Activated CD8-positive, alpha-beta T cell treated with anti-CD3 and anti-CD28 coated beads for 36 hours (primary cell): ENCODE measurements around the gene S1PR4. TPM values are rescaled to one million over a fixed set of nuclear protein-coding genes. Genes with fewer than 3 reads are reported as not detected.
"Not testable (repeated sequence)": the region's sequence is repeated elsewhere in the genome, so short reads cannot be mapped to it uniquely, and the experiment has no call there.

Experiments
- ATAC-seq: fragments of 200-7000 bp; cut with Tn5 transposase; one replicate; pipeline ENCODE4 v1.10.0; 2021; ENCODE audit warnings: mild to moderate bottlenecking, moderate library complexity
- CTCF ChIA-PET: fragments of 350-600 bp; sonication (Branson Sonifier 250); formaldehyde crosslinking; loops from one replicate; lab custom pipeline; 2021; ENCODE audit warnings: antibody characterized with exemption; lab: Charles Lee
- POLR2A ChIA-PET: fragments of 350-600 bp; sonication (Branson Sonifier 250); formaldehyde crosslinking; loops from one replicate; lab custom pipeline; 2021; ENCODE audit warnings: antibody characterized with exemption; lab: Charles Lee
- DNase-seq: peaks from one replicate; pipeline ENCODE4 v3.0.0-alpha.2; 2020
- H3K27ac Mint-ChIP-seq: one replicate; pipeline ENCODE4 v1.8.0; 2021; ENCODE audit warnings: mild to moderate bottlenecking, mixed read lengths
- H3K27me3 Mint-ChIP-seq: one replicate; pipeline ENCODE4 v1.8.0; 2021; ENCODE audit warnings: mixed read lengths
- H3K36me3 Mint-ChIP-seq: one replicate; pipeline ENCODE4 v1.8.0; 2021; ENCODE audit warnings: low read depth, mixed read lengths
- H3K4me1 Mint-ChIP-seq: one replicate; pipeline ENCODE4 v1.8.0; 2021; ENCODE audit warnings: low read depth, mixed read lengths
- H3K4me3 Mint-ChIP-seq: one replicate; pipeline ENCODE4 v1.8.0; 2021; ENCODE audit warnings: mild to moderate bottlenecking, moderate library complexity, mixed read lengths
- H3K9me3 Mint-ChIP-seq: one replicate; pipeline ENCODE4 v1.8.0; 2021; ENCODE audit warnings: mixed read lengths
- CTCF ChIP-seq: fragments of 200-600 bp; IDR thresholded peaks from one replicate; pipeline ENCODE4 v1.8.0; 2022; ENCODE audit warnings: antibody characterized with exemption, mild to moderate bottlenecking
- intact Hi-C: fragments of 100-400 bp; cut with micrococcal nuclease; formaldehyde crosslinking; loops from one replicate; pipeline ENCODE4 v1.10.0; 2022
- total RNA-seq, 2 experiments: library from RNA; stranded (reverse); gene quantifications; one replicate each; pipeline ENCODE4 v1.2.3, GENCODE V29; 2021

S1PR4 gene
- total RNA-seq, 2 experiments from 2014 or later, result 48.5 to 51.9 TPM

GRCh38 chr19:3210347-3211017, 31.9 kb downstream of the S1PR4 start:
- DNase-seq (peak; percentile 84), ATAC-seq (peak; percentile 98)
- H3K4me1 Mint-ChIP-seq, result no peaks in the 10 kb centered on the region
- H3K9me3 Mint-ChIP-seq, result no peaks in the 10 kb centered on the region
- H3K4me3 Mint-ChIP-seq, result no peak overlapping the region
- peaks cover 5% of the 10 kb centered on the region for H3K36me3 Mint-ChIP-seq
- intact Hi-C loops, result no loop called here
- ChIA-PET POLR2A (interaction anchor here (0.6 to 0.7 kb wide), 2 partner anchors 23 to 371 kb away, joined by 3 read pairs; no protein-coding TSS in a partner anchor), CTCF (interaction anchor here (0.7 to 1.4 kb wide), 5 partner anchors 10 to 135 kb away, joined by 3 to 6 read pairs (median 4); partner anchors contain the start of gene CELF5)
- peak; percentile 70 for TF ChIP-seq CTCF
- H3K27ac Mint-ChIP-seq, result no peak overlapping the region
- no peaks in the 10 kb centered on the region for H3K27me3 Mint-ChIP-seq

- ChIA-PET POLR2A (interaction anchor here (0.9 kb wide), 1 partner anchor 10 kb away, joined by 3 read pairs; no protein-coding TSS in a partner anchor), CTCF (interaction anchor here (0.5 to 1.4 kb wide), 7 partner anchors 9 to 330 kb away, joined by 3 to 6 read pairs (median 4); partner anchors contain the start of gene CELF5)
- no peak overlapping the region for H3K4me3 Mint-ChIP-seq
- H3K4me1 Mint-ChIP-seq, result no peaks in the 10 kb centered on the region
- H3K27me3 Mint-ChIP-seq, result no peaks in the 10 kb centered on the region
- H3K9me3 Mint-ChIP-seq, result no peaks in the 10 kb centered on the region
- no peak for TF ChIP-seq CTCF
- DNase-seq (no peak), ATAC-seq (no peak)
- no peak overlapping the region for H3K27ac Mint-ChIP-seq
- H3K36me3 Mint-ChIP-seq, result peaks cover 3% of the 10 kb centered on the region
- intact Hi-C loops, result no loop called here
Observed at GRCh38 chr19:3211191-3211590, 32.6 kb downstream of the S1PR4 start.

GRCh38 chr19:3213159-3213558, 34.6 kb downstream of the S1PR4 start:
- ChIA-PET CTCF (interaction anchor here (1.5 kb wide), 1 partner anchor 11 kb away, joined by 5 read pairs; the partner anchor contains the start of gene CELF5), POLR2A (no interaction called here)
- no peak overlapping the region for H3K27ac Mint-ChIP-seq

GRCh38 chr19:3216874-3217273, 38.3 kb downstream of the S1PR4 start:
- H3K9me3 Mint-ChIP-seq, result no peaks in the 10 kb centered on the region
- POLR2A ChIA-PET, result no interaction called here
- no peaks in the 10 kb centered on the region for H3K4me1 Mint-ChIP-seq
- no peak for DNase-seq
- CTCF ChIA-PET, result no interaction called here
- TF ChIP-seq CTCF, result no peak
- no peak for ATAC-seq
- H3K27me3 Mint-ChIP-seq, result no peaks in the 10 kb centered on the region
- peaks cover 1% of the 10 kb centered on the region for H3K36me3 Mint-ChIP-seq
- H3K4me3 Mint-ChIP-seq, result no peak overlapping the region
- H3K27ac Mint-ChIP-seq, result no peak overlapping the region
- intact Hi-C loops, result no loop called here

More at GRCh38 chr19:3213159-3213558, 34.6 kb downstream of the S1PR4 start:
- intact Hi-C loops, result no loop called here
- no peak for TF ChIP-seq CTCF
- DNase-seq, result no peak
- Mint-ChIP-seq H3K4me1 (no peaks in the 10 kb centered on the region), H3K27me3 (no peaks in the 10 kb centered on the region), H3K9me3 (no peaks in the 10 kb centered on the region), H3K4me3 (no peak overlapping the region), H3K36me3 (peaks cover 4% of the 10 kb centered on the region)
- ATAC-seq, result no peak

- Mint-ChIP-seq H3K36me3 (peaks cover 1% of the 10 kb centered on the region), H3K27ac (no peak overlapping the region), H3K27me3 (no peaks in the 10 kb centered on the region), H3K9me3 (no peaks in the 10 kb centered on the region), H3K4me3 (no peak overlapping the region), H3K4me1 (no peaks in the 10 kb centered on the region)
- intact Hi-C loops, result no loop called here
- POLR2A ChIA-PET, result no interaction called here
- CTCF ChIA-PET, result interaction anchor here (1.1 kb wide), 1 partner anchor 10 kb away, joined by 3 read pairs; no protein-coding TSS in a partner anchor
- DNase-seq (no peak), ATAC-seq (no peak)
- TF ChIP-seq CTCF, result no peak
Observed at GRCh38 chr19:3220576-3220975, 42.0 kb downstream of the S1PR4 start.

- ChIA-PET POLR2A (interaction anchor here (0.6 kb wide), 1 partner anchor 13 kb away, joined by 3 read pairs; no protein-coding TSS in a partner anchor), CTCF (interaction anchor here (1.7 kb wide), 1 partner anchor 10 kb away, joined by 4 read pairs; no protein-coding TSS in a partner anchor)
- H3K4me1 Mint-ChIP-seq, ATAC-seq, H3K27ac Mint-ChIP-seq, DNase-seq, H3K27me3 Mint-ChIP-seq, intact Hi-C loops, H3K9me3 Mint-ChIP-seq, H3K36me3 Mint-ChIP-seq, H3K4me3 Mint-ChIP-seq: not testable (repeated sequence)
Observed at GRCh38 chr19:3221576-3221975, 43.0 kb downstream of the S1PR4 start.
